GM04504 (cell line): Measurements from ENCODE around the gene MYRIP.
A peak's percentile ranks its signal among the peaks of the same experiment; 100 is the strongest.
"Not testable (repeated sequence)": the region's sequence is repeated elsewhere in the genome, so short reads cannot be mapped to it uniquely, and the experiment has no call there.

Experiments used
- DNase-seq: peaks from one replicate; pipeline ENCODE4 v3.0.0-alpha.2; 2012; ENCODE audit warnings: low read depth

Gene MYRIP

GRCh38 chr3:40042752-40043443, 233.5 kb downstream of the MYRIP start:
- no peak for DNase-seq

- DNase-seq = no peak
Measured at GRCh38 chr3:40043444-40043755, 234.0 kb downstream of the MYRIP start.

DNA sequence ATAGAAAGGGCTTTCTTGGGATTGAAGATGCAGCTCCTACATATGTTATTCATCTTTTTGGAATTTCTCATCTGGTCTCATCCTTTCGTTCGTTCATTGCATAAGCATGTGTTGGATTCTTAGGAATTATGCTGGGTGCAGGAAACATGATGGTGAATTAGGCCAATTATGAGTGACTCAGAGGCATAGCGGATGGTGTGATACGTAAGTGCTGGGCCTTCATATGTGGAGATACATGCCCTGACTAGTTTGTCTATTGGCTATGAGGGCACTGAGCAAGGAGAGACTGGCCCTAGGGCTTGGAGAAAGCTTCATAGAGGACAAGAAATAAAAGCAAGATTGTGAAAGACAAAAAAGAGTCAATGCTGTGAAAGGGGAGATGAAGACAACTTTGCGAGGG, 235.1 kb downstream of the MYRIP start:
- DNase-seq = peak; percentile 91

DNA sequence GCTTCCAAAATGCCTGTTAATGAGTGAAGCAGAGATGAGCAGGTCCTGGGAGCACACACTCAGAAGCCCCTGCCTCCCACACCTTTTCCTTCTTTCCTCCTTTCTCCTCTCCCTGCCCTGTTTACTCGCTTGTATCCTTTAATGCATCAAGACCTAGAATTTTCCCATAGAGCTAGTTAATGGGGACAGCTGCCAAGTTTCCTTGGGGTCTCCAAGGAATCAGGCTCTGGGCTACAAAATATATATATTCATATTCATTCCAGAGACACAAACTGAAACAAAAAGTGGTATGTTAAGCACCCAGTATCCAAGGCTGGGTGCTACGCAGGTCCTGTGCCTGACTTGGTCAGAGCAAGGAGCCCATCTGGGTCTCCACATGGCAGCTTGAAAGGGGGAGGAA, 235.6 kb downstream of the MYRIP start:
- no peak for DNase-seq

- DNase-seq = no peak
Measured at GRCh38 chr3:40046149-40046548, 236.7 kb downstream of the MYRIP start.

DNA sequence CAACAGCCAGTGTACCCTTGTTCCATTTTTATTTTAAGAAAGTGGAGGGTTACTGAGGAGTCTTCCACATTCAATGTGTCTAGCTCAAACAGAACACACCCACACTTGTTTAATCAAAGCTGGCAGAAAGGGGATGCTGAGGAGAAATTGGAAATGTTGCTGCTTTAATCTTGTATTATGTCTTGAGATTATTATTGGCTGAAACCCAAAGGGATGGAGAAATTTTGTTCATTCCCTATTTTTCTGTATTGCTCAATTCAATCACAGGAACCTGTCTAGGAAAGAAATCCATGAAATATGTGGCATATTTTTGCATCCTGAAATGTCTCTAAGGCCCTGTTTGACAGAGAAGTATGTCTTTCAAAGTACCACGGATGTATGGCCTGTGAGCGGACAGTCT, 238.0 kb downstream of the MYRIP start:
- DNase-seq = no peak

- no peak for DNase-seq
Measured at GRCh38 chr3:40053663-40054062, 244.3 kb downstream of the MYRIP start.

- no peak for DNase-seq
Measured at GRCh38 chr3:40054568-40055222, 245.3 kb downstream of the MYRIP start.

DNA sequence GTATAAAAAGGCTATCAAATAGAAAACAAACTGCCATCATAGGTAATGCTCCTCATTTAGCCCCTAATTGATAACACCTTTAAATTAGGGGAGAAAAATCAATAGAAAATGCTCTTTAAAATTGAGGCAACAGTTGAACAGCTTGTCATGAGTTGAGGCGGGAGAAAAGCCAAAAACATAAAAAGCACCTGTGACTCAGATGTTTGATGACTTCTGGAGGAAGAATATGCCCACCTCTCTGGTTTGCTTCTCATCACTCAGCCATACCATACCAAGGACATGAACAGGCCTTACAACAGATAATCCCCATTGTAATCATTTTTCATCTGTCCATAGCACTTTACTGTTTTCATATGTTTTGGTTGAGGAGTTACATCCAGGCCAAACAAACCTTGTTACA, 246.0 kb downstream of the MYRIP start:
- no peak for DNase-seq

GRCh38 chr3:40055956-40056355, 246.5 kb downstream of the MYRIP start:
- no peak for DNase-seq

- DNase-seq = no peak
Measured at GRCh38 chr3:40057077-40057476, 247.7 kb downstream of the MYRIP start.

DNA sequence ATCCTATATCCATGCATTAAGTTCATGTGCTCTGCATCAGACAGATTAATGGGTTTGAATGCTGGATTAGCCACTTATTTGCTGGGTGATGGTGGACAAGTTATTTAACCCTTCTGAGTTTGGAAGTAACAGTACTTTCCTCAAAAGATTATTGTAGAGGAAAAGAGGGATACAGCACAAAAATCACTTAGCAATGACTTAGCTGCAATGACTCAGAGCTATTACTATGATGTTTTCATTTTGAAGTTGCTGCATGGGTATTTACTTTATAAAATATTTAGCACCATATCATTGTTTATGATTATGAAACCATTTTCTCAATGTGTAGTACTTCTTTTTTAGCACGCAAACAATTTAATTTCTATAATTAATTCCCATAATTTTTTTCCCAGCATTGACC, 248.4 kb downstream of the MYRIP start:
- DNase-seq = no peak

GRCh38 chr3:40068636-40069035, 259.2 kb downstream of the MYRIP start:
- no peak for DNase-seq

GRCh38 chr3:40070816-40071215, 261.4 kb downstream of the MYRIP start:
- DNase-seq = no peak

DNA sequence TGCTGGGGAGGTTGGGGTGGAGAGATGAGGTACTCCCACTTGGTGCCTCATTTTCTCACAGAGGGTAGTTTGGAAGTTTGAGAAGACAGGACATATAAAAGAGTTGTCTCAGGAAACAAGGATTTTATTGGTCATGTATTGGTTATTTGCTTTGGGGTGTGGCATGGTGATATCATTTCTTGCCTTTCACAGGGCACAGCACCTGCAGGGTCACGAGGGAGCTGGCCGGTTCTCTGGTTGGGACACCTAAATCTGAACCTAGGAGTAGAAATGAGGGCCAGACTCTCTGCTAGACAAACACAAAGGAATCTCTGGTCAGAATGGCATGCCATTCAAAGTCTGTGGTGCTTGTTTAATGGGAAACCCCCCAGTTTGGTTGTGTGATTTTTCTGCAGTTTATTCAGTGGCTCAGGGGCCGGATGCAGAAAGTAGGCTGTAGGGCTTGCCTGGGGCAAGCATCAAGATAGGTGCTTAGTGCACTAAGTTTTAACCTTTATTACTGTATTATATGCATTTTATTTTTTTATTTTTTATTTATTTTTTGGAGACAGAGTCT, 262.4 kb downstream of the MYRIP start:
- no peak for DNase-seq

- DNase-seq = no peak
Measured at GRCh38 chr3:40073310-40074007, 264.1 kb downstream of the MYRIP start.

DNA sequence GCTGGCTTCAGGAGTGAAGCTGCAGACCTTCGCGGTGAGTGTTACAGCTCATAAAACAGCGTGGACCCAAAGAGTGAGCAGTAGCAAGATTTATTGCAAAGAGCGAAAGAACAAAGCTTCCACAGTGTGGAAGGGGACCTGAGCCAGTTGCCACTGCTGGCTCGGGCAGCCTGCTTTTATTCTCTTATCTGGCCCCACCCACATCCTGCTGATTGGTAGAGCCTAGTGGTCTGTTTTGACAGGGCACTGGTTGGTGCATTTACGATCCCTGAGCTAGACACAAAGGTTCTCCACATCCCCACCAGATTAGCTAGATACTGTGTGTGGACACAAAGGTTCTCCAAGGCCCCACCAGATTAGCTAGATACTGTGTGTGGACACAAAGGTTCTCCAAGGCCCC, 267.7 kb downstream of the MYRIP start:
- not testable (repeated sequence) for DNase-seq

DNA sequence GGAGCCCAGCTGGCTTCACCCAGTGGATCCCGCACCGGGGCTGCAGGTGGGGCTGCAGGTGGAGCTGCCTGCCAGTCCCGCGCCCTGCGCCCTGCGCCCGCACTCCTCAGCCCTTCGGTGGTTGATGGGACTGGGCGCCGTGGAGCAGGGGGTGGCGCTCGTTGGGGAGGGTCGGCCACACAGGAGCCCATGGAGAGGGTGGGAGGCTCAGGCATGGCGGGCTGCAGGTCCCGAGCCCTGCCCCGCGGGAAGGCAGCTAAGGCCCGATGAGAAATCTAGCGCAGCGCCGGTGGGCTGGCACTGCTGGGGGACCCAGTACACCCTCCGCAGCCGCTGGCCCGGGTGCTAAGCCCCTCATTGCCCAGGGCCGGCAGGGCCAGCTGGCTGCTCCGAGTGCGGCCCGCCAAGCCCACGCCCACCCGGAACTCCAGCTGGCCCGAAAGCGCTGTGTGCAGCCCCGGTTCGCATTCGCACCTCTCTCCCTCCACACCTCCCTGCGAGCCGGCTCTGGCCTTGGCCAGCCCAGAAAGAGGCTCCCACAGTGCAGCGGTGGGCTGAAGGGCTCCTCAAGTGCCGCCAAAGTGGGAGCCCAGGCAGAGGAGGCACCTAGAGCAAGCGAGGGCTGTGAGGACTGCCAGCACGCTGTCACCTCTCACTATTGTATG, 268.6 kb downstream of the MYRIP start:
- not testable (repeated sequence) for DNase-seq

DNA sequence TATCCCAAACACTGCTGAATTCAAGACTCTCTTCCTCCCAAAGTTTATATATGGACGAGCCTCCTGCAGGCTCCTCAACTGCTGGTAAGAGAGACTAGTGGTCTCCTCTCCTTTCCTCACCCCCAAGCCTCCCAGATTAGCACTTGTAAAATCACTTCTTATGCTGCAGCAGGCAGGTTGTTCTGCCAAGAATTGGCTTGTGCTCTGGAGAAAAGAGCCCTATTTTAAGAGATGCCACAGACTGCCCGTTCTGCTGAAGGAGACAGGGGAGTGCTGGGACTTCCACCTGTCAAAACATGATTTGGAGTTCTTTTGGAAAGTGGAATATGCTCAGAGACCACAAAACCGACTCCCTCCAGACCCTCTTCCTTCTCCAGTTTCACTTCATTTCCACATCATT, 269.2 kb downstream of the MYRIP start:
- no peak for DNase-seq

GRCh38 chr3:40079203-40079846, 269.9 kb downstream of the MYRIP start:
- DNase-seq = peak; percentile 65

DNA sequence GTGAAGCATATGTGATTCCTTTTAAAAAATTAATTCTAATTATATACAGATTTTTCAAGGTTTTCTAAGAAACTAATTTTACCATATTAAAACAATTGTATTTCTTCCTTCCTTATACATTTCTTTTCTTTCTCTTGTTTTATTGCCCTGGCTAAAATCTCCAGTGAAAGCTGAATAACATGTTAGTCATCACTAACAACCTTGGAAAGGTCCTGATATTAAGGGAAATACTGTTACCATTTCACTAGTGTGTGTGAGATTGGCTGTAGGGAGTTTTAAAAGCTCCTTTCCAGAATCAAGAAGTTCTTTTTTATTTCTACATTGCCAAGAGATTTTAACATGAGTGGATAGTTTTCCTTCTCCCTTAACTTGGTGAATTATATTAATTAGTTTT, 270.4 kb downstream of the MYRIP start:
- no peak for DNase-seq

- DNase-seq = no peak
Measured at GRCh38 chr3:40083066-40083465, 273.7 kb downstream of the MYRIP start.
